IMR-90 (cell line): ENCODE measurements around the gene TBX20. TPM values are rescaled to one million over a fixed set of nuclear protein-coding genes. Genes with fewer than 3 reads are reported as not detected.

ENCODE experiments used
- ATAC-seq: fragments of 200-7000 bp; cut with Tn5 transposase; 2 replicates; pipeline ENCODE4 v1.9.1; 2020; ENCODE audit warnings: low read depth, mild to moderate bottlenecking, moderate library complexity
- BruUV-seq: library from RNA; stranded (reverse); fragments of 400-500 nt; replicated peaks from 2 replicates; lab custom pipeline; 2021; lab: Mats Ljungman, UMichigan
- CTCF ChIA-PET: fragments of 300-600 bp; formaldehyde crosslinking; extraction: SDS; loops from one replicate; lab custom pipeline; 2021; ENCODE audit warnings: antibody characterized with exemption; lab: Yijun Ruan, JAX
- POLR2A ChIA-PET: fragments of 300-600 bp; sonication (Branson Sonifier 250); formaldehyde crosslinking; loops from one replicate; lab custom pipeline; 2022; ENCODE audit warnings: antibody characterized with exemption; ENCODE audit not compliant: unreplicated experiment; lab: Charles Lee
- DNase-seq: peaks from one replicate; pipeline ENCODE4 v3.0.0; 2013
- H2AFZ ChIP-seq: replicated peaks from 2 replicates; pipeline ENCODE3; 2013; ENCODE audit warnings: low read length, mild to moderate bottlenecking; ENCODE audit not compliant: poor library complexity
- H2AK5ac ChIP-seq: 2 replicates; pipeline ENCODE4 v1.6.1; 2013; ENCODE audit warnings: low read depth, low read length, inconsistent platforms
- H2AK9ac ChIP-seq: replicated peaks from 2 replicates; pipeline ENCODE3; 2013; ENCODE audit warnings: mild to moderate bottlenecking, low read depth, low read length, moderate library complexity; ENCODE audit not compliant: poor library complexity
- H2BK120ac ChIP-seq: 2 replicates; pipeline ENCODE4 v1.6.1; 2013; ENCODE audit warnings: low read depth, low read length, inconsistent platforms
- H2BK15ac ChIP-seq: 3 replicates; pipeline ENCODE4 v1.6.1; 2013; ENCODE audit warnings: low read depth, low read length, inconsistent platforms
- H2BK20ac ChIP-seq: 2 replicates; pipeline ENCODE4 v1.6.1; 2013; ENCODE audit warnings: low read depth, mild to moderate bottlenecking, inconsistent platforms, low read length, moderate library complexity
- H2BK5ac ChIP-seq: 2 replicates; pipeline ENCODE4 v1.6.1; 2013; ENCODE audit warnings: mild to moderate bottlenecking, low read depth, low read length, inconsistent platforms; ENCODE audit not compliant: poor library complexity, severe bottlenecking
- H3K14ac ChIP-seq: replicated peaks from 2 replicates; pipeline ENCODE4 v1.6.1; 2013; ENCODE audit warnings: low read depth, low read length, inconsistent platforms
- H3K18ac ChIP-seq: 2 replicates; pipeline ENCODE4 v1.6.1; 2013; ENCODE audit warnings: low read depth, low read length, control low read depth
- H3K23ac ChIP-seq: 2 replicates; pipeline ENCODE4 v1.6.1; 2013; ENCODE audit warnings: low read depth, low read length, inconsistent platforms
- H3K27ac ChIP-seq: 2 replicates; pipeline ENCODE4 v1.5.1; 2013; ENCODE audit warnings: mild to moderate bottlenecking, control low read depth, low read length; ENCODE audit not compliant: insufficient read depth
- H3K27me3 ChIP-seq: 2 replicates; pipeline ENCODE4 v1.6.1; 2013; ENCODE audit warnings: low read length; ENCODE audit not compliant: control insufficient read depth, insufficient read depth
- H3K36me3 ChIP-seq: 2 replicates; pipeline ENCODE4 v1.6.1; 2013; ENCODE audit warnings: low read length, mixed read lengths; ENCODE audit not compliant: control insufficient read depth, insufficient read depth
- H3K4ac ChIP-seq: 2 replicates; pipeline ENCODE4 v1.6.1; 2013; ENCODE audit warnings: low read depth, low read length, inconsistent platforms
- H3K4me1 ChIP-seq: 2 replicates; pipeline ENCODE4 v1.6.1; 2013; ENCODE audit warnings: low read length, mixed read lengths; ENCODE audit not compliant: control insufficient read depth, insufficient read depth
- H3K4me2 ChIP-seq: 2 replicates; pipeline ENCODE4 v1.6.1; 2013; ENCODE audit warnings: low read depth, mild to moderate bottlenecking, control low read depth, low read length, moderate library complexity
- H3K4me3 ChIP-seq: 2 replicates; pipeline ENCODE4 v1.5.1; 2013; ENCODE audit warnings: low read depth, mild to moderate bottlenecking, control low read depth, low read length, moderate library complexity; ENCODE audit not compliant: insufficient read depth
- H3K56ac ChIP-seq: 2 replicates; pipeline ENCODE4 v1.6.1; 2013; ENCODE audit warnings: low read length, inconsistent platforms; ENCODE audit not compliant: insufficient read depth; ENCODE audit errors: extremely low read depth
- H3K79me1 ChIP-seq, 2 experiments: 2 replicates each; pipeline ENCODE4 v1.6.1; 2013; ENCODE audit warnings: low read length in 2 of 2, inconsistent platforms in 1 of 2, low read depth in 1 of 2
- H3K9ac ChIP-seq: 2 replicates; pipeline ENCODE4 v1.6.1; 2013; ENCODE audit warnings: low read depth, low read length, control low read depth
- H3K9me1 ChIP-seq: 2 replicates; pipeline ENCODE4 v1.6.1; 2013; ENCODE audit warnings: low read length, inconsistent platforms; ENCODE audit not compliant: insufficient read depth
- H3K9me3 ChIP-seq: 2 replicates; pipeline ENCODE4 v1.6.1; 2013; ENCODE audit warnings: low read length; ENCODE audit not compliant: control insufficient read depth, insufficient read depth
- H4K20me1 ChIP-seq: 2 replicates; pipeline ENCODE4 v1.6.1; 2013; ENCODE audit warnings: low read length, inconsistent platforms; ENCODE audit not compliant: insufficient read depth
- H4K5ac ChIP-seq: 2 replicates; pipeline ENCODE4 v1.6.1; 2013; ENCODE audit warnings: mild to moderate bottlenecking, low read depth, low read length, control low read depth
- H4K8ac ChIP-seq, 2 experiments: 2 replicates each; pipeline ENCODE4 v1.6.1; 2013; ENCODE audit warnings: low read depth in 2 of 2, low read length in 2 of 2, control low read depth in 1 of 2, inconsistent platforms in 1 of 2
- H4K91ac ChIP-seq: 2 replicates; pipeline ENCODE4 v1.6.1; 2013; ENCODE audit warnings: low read depth, low read length, inconsistent platforms; ENCODE audit not compliant: insufficient read depth
- FOS ChIP-seq: fragments of 150-350 bp; IDR thresholded peaks from 2 replicates; pipeline ENCODE4 v1.6.1; 2016; ENCODE audit warnings: low read depth, low read length
- MXI1 ChIP-seq: IDR thresholded peaks from 2 replicates; pipeline ENCODE4 v1.6.1; 2012; ENCODE audit warnings: low read depth, mild to moderate bottlenecking, low read length, moderate library complexity, borderline replicate concordance
- WGBS, 2 experiments: methylation state at CpG; one replicate each; pipeline versions ENCODE4 v1.1.5 to v1.1.7; 2013; ENCODE audit warnings: missing lambda C conversion rate in 2 of 2; ENCODE audit not compliant: insufficient read length in 1 of 2; ENCODE audit errors: extremely low coverage in 2 of 2; 5-methylcytosine and 5-hydroxymethylcytosine counted together
- dilution Hi-C: fragments of 300-500 bp; cut with HindIII; formaldehyde crosslinking; loops from one replicate; pipeline ENCODE4 v1.14.3; 2018; ENCODE audit warnings: low sequenced_read_pairs; ENCODE audit not compliant: unreplicated experiment
- in situ Hi-C: fragments of 300-500 bp; cut with MboI; formaldehyde crosslinking; loops from 3 replicates; pipeline ENCODE4 v1.14.3; 2019; ENCODE audit warnings: low sequenced_read_pairs, inconsistent platforms, mixed read lengths
- intact Hi-C: fragments of 100-400 bp; cut with micrococcal nuclease; formaldehyde crosslinking; loops from 2 replicates; pipeline ENCODE4 v1.10.0; 2022
- polyA plus RNA-seq, 3 experiments: library from polyadenylated mRNA; depleted of rRNA; stranded (reverse); fragments of >200 nt; gene quantifications; 2 replicates each; pipeline ENCODE4 v1.2.3, GENCODE V29; 2012; ENCODE audit warnings: low replicate concordance in 1 of 3
- total RNA-seq: library from RNA; depleted of rRNA; stranded (reverse); fragments of >200 nt; gene quantifications from 2 replicates; pipeline ENCODE4 v1.2.3, GENCODE V29; 2012
- TF ChIP-seq, protein P1 (sequence below): conservative IDR thresholded peaks from 2 replicates; pipeline ENCODE4 v1.5.1; 2012; ENCODE audit warnings: mild to moderate bottlenecking, low read depth, low read length, improper control_type of control experiment

The TBX20 gene
- total and polyA plus RNA-seq, 2 of the 4 experiments (the other 2 are of a cell fraction) = 0.15 to 0.36 TPM

DNA sequence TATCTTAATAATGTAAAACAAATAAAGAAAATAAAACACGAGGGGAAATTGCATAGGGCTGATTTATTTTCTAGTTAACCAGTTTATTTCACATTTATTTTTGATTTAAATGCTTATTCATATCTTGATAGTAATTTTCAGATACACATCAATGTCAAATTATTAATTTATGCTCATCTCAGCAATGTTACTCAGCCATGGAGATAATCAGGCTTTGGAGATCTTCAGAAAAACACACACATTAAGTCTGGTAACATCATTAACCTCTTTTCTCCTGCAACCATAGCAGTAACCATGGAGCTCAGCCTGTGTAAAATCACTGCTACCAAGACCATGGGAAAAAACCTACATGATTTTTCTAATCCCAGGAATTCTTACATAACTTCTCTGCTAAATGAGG is 31.9 kb upstream of the TBX20 start:
- H2BK5ac ChIP-seq = no peak overlapping the region
- H3K56ac ChIP-seq = no peak overlapping the region
- no peak overlapping the region for H3K14ac ChIP-seq
- no peak overlapping the region for H3K9ac ChIP-seq
- dilution Hi-C loops = no loop called here
- BruUV-seq = no TSS peak
- no peak for DNase-seq
- H2AFZ ChIP-seq = no peak overlapping the region
- no peak overlapping the region for H3K4ac ChIP-seq
- H2AK5ac ChIP-seq = no peak overlapping the region
- H3K23ac ChIP-seq = no peak overlapping the region
- H4K91ac ChIP-seq = no peak overlapping the region
- ChIA-PET POLR2A (no interaction called here), CTCF (interaction anchor here (0.7 kb wide), 1 partner anchor 43 kb away, joined by 3 read pairs; no protein-coding TSS in a partner anchor)
- no peaks in the 10 kb centered on the region for H3K36me3 ChIP-seq
- H4K20me1 ChIP-seq = no peaks in the 10 kb centered on the region
- H3K9me1 ChIP-seq = no peaks in the 10 kb centered on the region
- no CpG with 5 or more reads among the region's 1 CpG for WGBS, 2 experiments
- H3K27ac ChIP-seq = no peak overlapping the region
- H3K27me3 ChIP-seq = no peaks in the 10 kb centered on the region; the same call in 1 of the 2 replicates
- intact Hi-C loops = no loop called here
- H2BK20ac ChIP-seq = no peak overlapping the region
- no peak for TF ChIP-seq MXI1
- no peak for TF ChIP-seq FOS
- TF ChIP-seq, protein P1, sequence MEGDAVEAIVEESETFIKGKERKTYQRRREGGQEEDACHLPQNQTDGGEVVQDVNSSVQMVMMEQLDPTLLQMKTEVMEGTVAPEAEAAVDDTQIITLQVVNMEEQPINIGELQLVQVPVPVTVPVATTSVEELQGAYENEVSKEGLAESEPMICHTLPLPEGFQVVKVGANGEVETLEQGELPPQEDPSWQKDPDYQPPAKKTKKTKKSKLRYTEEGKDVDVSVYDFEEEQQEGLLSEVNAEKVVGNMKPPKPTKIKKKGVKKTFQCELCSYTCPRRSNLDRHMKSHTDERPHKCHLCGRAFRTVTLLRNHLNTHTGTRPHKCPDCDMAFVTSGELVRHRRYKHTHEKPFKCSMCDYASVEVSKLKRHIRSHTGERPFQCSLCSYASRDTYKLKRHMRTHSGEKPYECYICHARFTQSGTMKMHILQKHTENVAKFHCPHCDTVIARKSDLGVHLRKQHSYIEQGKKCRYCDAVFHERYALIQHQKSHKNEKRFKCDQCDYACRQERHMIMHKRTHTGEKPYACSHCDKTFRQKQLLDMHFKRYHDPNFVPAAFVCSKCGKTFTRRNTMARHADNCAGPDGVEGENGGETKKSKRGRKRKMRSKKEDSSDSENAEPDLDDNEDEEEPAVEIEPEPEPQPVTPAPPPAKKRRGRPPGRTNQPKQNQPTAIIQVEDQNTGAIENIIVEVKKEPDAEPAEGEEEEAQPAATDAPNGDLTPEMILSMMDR = no peak
- H3K18ac ChIP-seq = no peak overlapping the region
- no peak overlapping the region for H3K4me3 ChIP-seq
- no peak overlapping the region for H2BK120ac ChIP-seq
- H2BK15ac ChIP-seq = no peak overlapping the region
- no peaks in the 10 kb centered on the region for H3K9me3 ChIP-seq
- no peak overlapping the region for H4K5ac ChIP-seq
- no peak for ATAC-seq
- no peaks in the 10 kb centered on the region for H3K79me1 ChIP-seq
- H3K4me1 ChIP-seq = no peaks in the 10 kb centered on the region
- in situ Hi-C loops = no loop called here
- H3K4me2 ChIP-seq = no peak overlapping the region
- no peak overlapping the region for H2AK9ac ChIP-seq
- H4K8ac ChIP-seq = no peak overlapping the region
